Colonic mucosa (tissue), 4 donors: ENCODE data around the gene COX19. TPM values are rescaled to one million over a fixed set of nuclear protein-coding genes. Genes with fewer than 3 reads are reported as not detected.

Experiments used
- DNase-seq: peaks from one replicate; pipeline ENCODE4 v3.0.0-alpha.2; 2020
- H3K27ac ChIP-seq: fragments of 200-600 bp; one replicate; pipeline ENCODE4 v1.8.0; 2021
- H3K27me3 ChIP-seq: fragments of 200-600 bp; one replicate; pipeline ENCODE4 v1.8.0; 2021
- H3K36me3 ChIP-seq: fragments of 200-600 bp; one replicate; pipeline ENCODE4 v1.8.0; 2021
- H3K4me1 ChIP-seq: fragments of 200-600 bp; one replicate; pipeline ENCODE4 v1.8.0; 2021; ENCODE audit warnings: mild to moderate bottlenecking
- H3K4me3 ChIP-seq: fragments of 200-600 bp; one replicate; pipeline ENCODE4 v1.8.0; 2021
- H3K9ac ChIP-seq, 2 donors: one replicate each; pipeline ENCODE4 v1.7.0; 2013; ENCODE audit warnings: control low read depth in 2 of 2, low read depth in 2 of 2, low read length in 2 of 2
- H3K9me3 ChIP-seq: fragments of 200-600 bp; one replicate; pipeline ENCODE4 v1.8.0; 2021
- intact Hi-C: fragments of 100-400 bp; cut with DNase I; formaldehyde crosslinking; loops from one replicate; pipeline ENCODE4 v1.14.1; 2022
- total RNA-seq, 2 donors: library from RNA; stranded (reverse); fragmentation: NEBNext Ultra II Directional in 1 of 2; extraction: Animal tissue kit (Norgen Biotek cat#: 25700) in 1 of 2; gene quantifications; one replicate each; pipeline ENCODE4 v1.2.1, GENCODE V29; 2021
- TF ChIP-seq, protein P1 (sequence below): fragments of 200-600 bp; IDR thresholded peaks from one replicate; pipeline ENCODE4 v1.8.0; 2022; ENCODE audit warnings: antibody characterized with exemption, mild to moderate bottlenecking
- donor health status: healthy.
- donor health status: DM: no; HTN: no; CAD: no.
- donor health status: DM: no; HTN: no; CAD: no.

Gene COX19
- total RNA-seq, 2 donors from 2014 or later = 11.6 to 16.5 TPM

DNA sequence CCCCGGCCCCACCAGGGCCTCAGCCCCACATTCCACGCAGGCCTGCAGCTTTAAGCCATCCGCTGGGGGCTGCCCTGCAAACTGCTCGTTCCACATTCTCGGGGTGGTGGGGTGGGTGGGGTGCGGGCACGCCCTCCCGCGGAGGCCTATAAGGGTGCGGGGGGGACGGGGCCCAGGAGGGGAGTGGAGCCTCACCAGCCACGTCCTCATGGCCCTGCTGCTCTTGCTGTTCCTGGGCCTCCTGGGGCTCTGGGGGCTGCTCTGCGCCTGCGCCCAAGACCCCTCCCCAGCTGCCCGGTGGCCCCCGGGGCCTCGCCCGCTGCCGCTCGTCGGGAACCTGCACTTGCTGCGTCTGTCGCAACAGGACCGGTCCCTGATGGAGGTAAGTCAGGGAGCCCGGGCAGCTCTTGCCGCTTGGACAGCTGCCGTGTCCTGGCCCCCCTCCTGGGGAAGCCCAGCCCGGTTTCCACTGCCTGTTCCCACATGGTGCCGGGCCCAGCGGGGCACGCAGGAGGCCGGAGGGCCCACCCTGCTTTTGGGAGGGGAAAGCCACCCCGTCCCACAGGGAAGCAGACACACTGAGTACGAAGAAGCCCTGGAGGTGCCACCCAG, 7.8 kb upstream of the COX19 start, which contains the start of gene CYP2W1:
TSS of gene CYP2W1 (plus strand) at position 178 of the 612 bp plus-strand sequence. CDS start at position 209, 31 bp downstream.
- H3K36me3 ChIP-seq = no peaks in the 10 kb centered on the region
- H3K9ac ChIP-seq = peak within 1 kb of the TSS; percentile 12 to 61
- H3K27ac ChIP-seq = no peak within 1 kb of the TSS
- no peaks in the 10 kb centered on the region for H3K27me3 ChIP-seq
- DNase-seq = no peak
- H3K9me3 ChIP-seq = no peaks in the 10 kb centered on the region
- H3K4me1 ChIP-seq = peaks cover 5% of the 10 kb centered on the region
- intact Hi-C loops = no loop called here
- TF ChIP-seq, protein P1, sequence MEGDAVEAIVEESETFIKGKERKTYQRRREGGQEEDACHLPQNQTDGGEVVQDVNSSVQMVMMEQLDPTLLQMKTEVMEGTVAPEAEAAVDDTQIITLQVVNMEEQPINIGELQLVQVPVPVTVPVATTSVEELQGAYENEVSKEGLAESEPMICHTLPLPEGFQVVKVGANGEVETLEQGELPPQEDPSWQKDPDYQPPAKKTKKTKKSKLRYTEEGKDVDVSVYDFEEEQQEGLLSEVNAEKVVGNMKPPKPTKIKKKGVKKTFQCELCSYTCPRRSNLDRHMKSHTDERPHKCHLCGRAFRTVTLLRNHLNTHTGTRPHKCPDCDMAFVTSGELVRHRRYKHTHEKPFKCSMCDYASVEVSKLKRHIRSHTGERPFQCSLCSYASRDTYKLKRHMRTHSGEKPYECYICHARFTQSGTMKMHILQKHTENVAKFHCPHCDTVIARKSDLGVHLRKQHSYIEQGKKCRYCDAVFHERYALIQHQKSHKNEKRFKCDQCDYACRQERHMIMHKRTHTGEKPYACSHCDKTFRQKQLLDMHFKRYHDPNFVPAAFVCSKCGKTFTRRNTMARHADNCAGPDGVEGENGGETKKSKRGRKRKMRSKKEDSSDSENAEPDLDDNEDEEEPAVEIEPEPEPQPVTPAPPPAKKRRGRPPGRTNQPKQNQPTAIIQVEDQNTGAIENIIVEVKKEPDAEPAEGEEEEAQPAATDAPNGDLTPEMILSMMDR = no peak
- H3K4me3 ChIP-seq = no peak within 1 kb of the TSS

DNA sequence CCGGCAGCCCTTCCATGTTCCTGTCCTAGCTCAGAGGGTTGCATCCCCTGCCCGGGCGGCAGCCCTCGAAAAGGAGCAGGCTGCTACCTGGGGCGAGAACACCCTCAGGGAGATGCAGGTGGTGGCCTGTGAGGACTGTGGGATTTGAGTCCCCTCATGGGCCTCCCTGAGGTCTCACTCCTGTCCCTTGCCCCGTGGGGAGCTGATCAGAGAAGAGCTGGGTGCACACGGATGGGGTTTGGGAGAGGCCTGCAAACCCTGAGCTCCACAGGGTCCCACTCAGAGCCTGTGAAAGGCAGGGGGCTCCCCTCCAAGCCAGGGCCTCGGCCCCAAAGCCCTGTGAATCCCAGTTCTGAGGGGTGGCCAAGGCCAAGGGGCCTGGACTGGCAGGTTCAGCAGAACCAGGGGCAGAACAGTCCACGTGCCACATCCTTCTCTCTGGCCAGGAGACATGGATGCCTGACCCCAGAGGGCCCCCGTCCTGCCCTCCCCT, 7.2 kb upstream of the COX19 start:
- TF ChIP-seq, protein P1 = no peak
- Histone ChIP-seq H3K9me3 (no peaks in the 10 kb centered on the region), H3K4me3 (no peak overlapping the region), H3K9ac (peak overlapping the region in 1 of 2 donors; percentile 61), H3K27ac (no peak overlapping the region), H3K36me3 (no peaks in the 10 kb centered on the region), H3K4me1 (peaks cover 5% of the 10 kb centered on the region), H3K27me3 (no peaks in the 10 kb centered on the region)
- intact Hi-C loops = no loop called here
- DNase-seq = no peak

DNA sequence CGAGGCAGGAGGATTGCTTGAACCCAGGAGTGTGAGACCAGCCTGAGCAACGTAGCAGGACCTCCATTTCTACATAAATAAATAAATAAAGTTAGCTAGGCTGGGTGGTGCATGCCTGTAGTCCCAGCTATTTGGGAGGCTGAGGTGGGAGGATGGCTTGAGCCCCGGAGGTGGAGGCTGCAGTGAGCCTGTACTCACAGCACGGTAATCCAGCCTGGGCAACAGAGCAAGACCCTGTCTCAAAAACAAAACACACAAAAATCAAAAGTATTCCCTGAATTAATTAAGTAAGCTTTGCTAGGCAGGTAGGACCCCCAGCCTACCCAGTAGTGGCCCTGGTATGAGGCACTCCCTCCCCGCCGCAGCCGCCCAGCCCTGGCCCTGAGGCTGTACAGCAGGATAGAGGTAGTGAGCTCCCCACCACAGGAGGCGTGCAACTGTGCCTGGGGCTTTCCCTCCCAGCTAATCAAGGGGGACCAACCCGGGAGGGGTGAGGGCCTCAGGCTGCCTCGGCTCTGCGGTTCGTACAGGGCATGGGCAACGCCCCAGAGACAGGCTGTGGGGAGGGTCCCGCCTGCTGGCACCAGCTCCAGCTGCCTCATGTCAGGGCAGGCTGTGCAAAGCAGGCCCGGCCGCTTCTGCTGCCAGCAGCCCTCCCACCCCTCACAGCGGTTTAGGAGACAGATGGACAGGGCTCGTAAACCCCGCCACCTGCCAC, 6.6 kb upstream of the COX19 start:
- H3K27ac ChIP-seq = no peak overlapping the region
- intact Hi-C loops = no loop called here

DNA sequence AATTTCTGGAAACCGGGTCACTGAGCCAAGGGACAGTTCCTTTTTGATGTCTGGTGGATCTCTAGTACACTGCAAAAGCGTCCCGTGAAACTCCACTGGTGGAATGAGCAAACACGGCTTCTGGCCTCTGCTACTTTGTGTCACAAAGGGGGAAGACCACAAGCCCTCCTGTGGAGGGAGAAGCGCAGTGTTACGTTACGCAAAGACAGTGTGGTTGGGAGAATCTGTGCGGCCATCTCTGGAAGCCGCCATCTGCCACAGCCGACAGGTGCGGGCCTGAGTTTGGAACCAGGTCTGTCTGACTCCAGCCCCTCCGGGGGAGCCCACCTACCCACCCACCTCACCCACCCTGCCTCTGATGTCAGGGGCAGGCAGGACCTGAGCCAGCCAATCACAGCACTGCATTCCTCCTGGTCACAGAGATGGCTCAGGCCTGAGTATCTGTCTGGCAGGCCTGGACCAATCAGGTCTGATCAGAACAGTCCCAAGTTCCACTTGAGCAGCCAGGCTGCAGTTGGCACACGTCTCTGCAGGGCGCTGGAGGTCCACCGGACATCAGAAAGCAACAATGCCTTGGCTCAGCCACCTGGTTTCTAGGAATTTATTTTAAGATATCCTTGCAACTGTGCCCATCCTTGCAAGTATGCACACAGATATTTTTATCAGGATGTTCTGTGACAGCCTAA, 4.7 kb upstream of the COX19 start:
- Histone ChIP-seq H3K27ac (no peak overlapping the region), H3K27me3 (no peaks in the 10 kb centered on the region), H3K4me1 (peaks cover 13% of the 10 kb centered on the region), H3K9me3 (no peaks in the 10 kb centered on the region), H3K9ac (no peak overlapping the region), H3K36me3 (no peaks in the 10 kb centered on the region), H3K4me3 (no peak overlapping the region)
- TF ChIP-seq, protein P1 = no peak
- intact Hi-C loops = no loop called here
- no peak for DNase-seq

More for the DNA sequence above, 6.6 kb upstream of the COX19 start:
- Histone ChIP-seq H3K9me3 (no peaks in the 10 kb centered on the region), H3K4me3 (no peak overlapping the region), H3K36me3 (no peaks in the 10 kb centered on the region), H3K4me1 (peaks cover 5% of the 10 kb centered on the region), H3K27me3 (no peaks in the 10 kb centered on the region), H3K9ac (peak overlapping the region in 1 of 2 donors; percentile 61)
- TF ChIP-seq, protein P1 = no peak
- peak; percentile 54 for DNase-seq

DNA sequence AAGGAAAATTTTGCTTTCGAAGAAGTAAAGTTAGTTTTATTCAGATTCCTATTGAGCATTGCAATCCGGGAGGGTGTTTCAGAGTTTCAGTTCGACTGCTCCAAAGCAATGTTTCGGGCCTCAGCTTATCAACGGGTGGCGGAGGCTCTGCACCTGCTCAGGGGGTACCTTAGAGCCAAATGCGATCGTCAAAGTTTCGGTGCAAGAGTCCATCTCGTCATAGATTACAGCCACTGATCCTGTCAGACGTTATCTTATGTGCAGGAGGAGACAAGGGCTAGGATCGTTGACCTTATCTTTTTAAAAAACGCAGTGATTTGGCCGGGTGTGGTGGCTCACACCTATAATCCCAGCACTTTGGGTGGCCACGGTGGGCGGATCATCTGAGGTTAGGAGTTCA, 3.8 kb upstream of the COX19 start:
- Histone ChIP-seq H3K9ac (peak overlapping the region in 1 of 2 donors; percentile 82), H3K27me3 (no peaks in the 10 kb centered on the region), H3K36me3 (no peaks in the 10 kb centered on the region), H3K4me1 (peaks cover 13% of the 10 kb centered on the region), H3K27ac (no peak overlapping the region), H3K4me3 (no peak overlapping the region), H3K9me3 (no peaks in the 10 kb centered on the region)
- TF ChIP-seq, protein P1 = no peak
- DNase-seq = no peak
- intact Hi-C loops = no loop called here
